HCEC 1CT (cell line): ENCODE results near the gene RRP12.
"Not testable (repeated sequence)": the region's sequence is repeated elsewhere in the genome, so short reads cannot be mapped to it uniquely, and the experiment has no call there.

ENCODE experiments used
- DNase-seq: peaks from one replicate; pipeline ENCODE4 v3.0.0-alpha.2; 2017

The RRP12 gene

DNA sequence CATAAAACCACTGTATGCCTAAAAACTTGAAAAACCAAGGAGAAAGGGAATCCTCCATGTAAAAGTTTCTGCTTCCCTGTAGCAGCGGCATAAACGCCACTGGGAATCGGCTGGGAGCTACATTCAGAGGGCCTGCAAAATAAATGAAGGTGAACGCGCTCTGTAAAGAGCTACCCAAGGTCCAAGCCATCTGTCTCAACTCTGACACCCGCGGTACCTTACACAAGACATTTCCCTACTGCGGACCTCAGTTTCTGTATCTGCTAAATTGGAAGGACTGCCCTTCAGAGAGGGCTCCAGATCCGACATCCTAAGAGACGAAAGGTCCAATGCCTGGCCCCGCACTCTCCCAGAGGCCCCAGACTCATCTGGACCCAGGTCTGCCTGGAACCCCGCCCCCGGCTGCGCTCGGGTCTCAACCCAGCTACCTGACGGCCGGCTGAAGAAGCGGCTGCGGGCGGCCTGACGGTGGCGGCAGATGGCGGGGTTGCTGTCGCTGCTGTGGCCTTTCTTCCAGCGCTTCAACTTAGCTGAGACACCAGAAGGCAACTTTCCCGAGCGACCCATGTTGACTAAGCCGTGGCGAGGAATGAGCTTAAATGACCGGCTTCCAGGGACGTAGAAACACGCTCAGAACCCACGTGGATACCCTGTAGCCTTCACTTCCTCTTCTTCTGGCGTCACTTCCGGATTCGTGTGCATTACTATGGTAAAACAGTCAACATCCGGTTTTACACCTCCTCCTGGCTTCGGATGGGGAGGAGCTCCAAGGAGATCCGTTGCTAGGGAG, at the start of gene RRP12:
Gene RRP12, minus strand, starts transcription at position 676 of the 790 bp plus-strand sequence. Its CDS starts 109 bp downstream, at position 567.
- peak; percentile 97 for DNase-seq

- no peak for DNase-seq
Observed at GRCh38 chr10:97450828-97451227, 49.7 kb upstream of the RRP12 start.

GRCh38 chr10:97445722-97446639, 44.8 kb upstream of the RRP12 start, which contains the start of the genes EXOSC1 and ZDHHC16:
Gene EXOSC1 (minus strand): TSS chr10:97446006. CDS start chr10:97445985, 21 bp downstream.
Gene ZDHHC16 (plus strand): TSS chr10:97446175. CDS start chr10:97451676, 5,501 bp downstream.
- peak; percentile 97 for DNase-seq

GRCh38 chr10:97445357-97445721, 44.2 kb upstream of the RRP12 start:
- no peak for DNase-seq

DNA sequence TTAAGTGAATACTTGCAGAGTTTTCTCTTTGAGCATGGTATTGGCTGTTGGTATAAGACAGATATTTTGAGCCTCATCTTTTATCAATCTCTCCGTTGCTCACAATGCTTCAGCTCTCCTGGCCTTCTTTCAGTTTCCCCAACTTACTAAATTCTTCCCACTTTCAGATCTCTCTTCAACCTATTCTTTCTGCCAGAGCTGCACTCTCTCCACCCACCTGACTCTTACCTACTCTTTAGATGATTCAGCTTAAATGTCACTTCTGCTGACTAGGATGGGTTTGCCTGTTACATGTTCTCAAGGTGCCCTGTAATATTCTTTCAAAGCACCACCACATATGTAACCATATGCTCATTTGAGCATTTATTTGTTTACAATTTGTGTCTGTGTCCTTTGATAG, 43.1 kb upstream of the RRP12 start:
- DNase-seq: no peak

GRCh38 chr10:97442277-97442676, 41.1 kb upstream of the RRP12 start:
- no peak for DNase-seq

DNA sequence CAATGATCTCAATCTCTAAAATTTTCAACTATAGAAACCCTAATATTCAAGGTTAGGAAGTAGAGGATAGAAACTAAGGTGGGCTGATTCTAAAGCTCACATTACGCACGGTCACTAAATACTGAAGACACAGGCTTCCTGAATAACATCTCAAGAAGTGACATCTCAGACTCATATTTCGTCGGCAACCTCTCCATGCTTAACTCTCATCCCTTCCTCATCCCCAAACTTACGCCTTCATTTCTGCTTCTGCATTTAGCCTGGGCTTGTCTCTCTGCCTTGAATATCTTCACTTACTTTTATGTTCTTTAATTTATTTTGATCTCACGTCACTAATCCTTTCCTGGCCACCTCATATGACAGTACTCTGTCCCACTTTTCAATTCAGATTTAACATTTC, 34.1 kb upstream of the RRP12 start:
- no peak for DNase-seq

GRCh38 chr10:97434557-97434956, 33.4 kb upstream of the RRP12 start:
- no peak for DNase-seq

DNA sequence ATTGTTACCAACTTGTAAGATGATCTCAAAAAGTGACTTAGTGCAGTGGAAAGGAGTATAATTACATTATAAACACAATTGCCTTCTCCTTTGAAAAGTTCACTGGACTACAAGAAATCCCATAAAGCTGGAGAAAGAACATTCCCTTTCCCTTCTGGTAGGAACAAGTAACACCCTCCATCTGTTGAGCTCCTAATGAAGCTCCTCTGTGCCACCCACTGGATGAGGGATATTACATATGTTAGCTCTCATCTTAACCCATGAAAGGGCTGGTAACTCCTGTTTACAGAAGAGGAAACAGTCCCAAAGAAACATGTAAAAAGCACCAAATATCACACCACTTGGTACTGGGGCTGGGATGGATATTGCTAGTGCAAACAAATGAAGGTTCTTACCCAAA, 32.9 kb upstream of the RRP12 start:
- no peak for DNase-seq

DNA sequence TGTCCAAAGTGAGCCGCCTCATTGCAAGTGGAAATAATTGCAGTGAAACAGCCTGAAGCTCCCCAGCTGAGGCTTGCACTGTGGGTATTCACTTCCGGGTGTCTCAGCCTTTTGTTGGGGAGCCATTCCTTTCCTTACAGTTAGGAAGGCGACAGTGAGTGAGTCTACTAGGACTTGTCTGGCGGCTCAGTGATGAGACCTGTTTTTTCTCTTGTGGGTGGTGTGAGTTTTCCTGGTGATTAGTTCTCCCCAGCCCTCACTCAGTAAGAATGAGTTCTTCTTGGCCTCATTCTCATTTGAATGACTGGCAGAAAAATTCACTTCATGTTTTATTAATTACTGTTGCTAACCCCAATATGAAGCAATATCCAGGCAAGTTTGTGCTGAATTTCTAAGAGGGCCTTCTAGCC, 27.4 kb upstream of the RRP12 start:
- DNase-seq: no peak

- DNase-seq: peak; percentile 31
Observed at GRCh38 chr10:97427571-97428179, 26.5 kb upstream of the RRP12 start.

DNA sequence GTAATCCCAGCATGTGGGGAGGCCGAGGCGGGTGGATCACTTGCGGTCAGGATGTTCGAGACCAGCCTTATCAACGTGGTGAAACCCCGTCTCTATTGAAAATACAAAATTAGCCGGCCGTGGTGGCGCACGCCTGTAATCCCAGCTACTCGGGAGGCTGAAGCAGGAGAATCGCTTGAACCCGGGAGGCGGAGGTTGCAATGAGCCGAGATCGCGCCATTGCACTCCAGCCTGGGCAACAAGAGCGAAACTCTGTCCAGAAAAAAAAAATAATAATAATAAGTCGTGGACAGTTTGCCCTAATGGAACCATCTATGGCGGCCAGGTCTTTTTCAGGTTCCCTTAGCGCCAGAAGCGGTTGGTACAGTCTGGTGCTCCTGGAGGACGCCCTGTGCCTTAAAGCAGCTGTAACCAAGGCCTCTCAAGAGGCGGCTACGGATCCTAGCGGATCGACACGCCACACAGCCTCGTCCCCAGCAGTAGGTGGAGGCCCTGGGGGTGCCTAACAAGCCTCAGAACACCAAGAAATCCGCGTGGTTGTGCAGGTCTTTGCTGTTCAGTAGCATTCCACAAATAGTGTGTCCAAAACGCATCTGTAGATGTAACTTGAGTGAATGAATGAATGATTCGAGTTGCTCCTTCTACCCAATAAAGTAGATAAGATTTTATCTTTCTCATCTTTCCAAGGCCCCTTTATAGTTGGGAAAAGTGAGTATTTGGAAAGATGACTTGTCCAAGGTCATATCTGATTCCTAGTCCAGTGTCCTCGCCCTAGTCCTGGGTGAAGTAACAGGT, 25.8 kb upstream of the RRP12 start:
- peak; percentile 29 for DNase-seq

DNA sequence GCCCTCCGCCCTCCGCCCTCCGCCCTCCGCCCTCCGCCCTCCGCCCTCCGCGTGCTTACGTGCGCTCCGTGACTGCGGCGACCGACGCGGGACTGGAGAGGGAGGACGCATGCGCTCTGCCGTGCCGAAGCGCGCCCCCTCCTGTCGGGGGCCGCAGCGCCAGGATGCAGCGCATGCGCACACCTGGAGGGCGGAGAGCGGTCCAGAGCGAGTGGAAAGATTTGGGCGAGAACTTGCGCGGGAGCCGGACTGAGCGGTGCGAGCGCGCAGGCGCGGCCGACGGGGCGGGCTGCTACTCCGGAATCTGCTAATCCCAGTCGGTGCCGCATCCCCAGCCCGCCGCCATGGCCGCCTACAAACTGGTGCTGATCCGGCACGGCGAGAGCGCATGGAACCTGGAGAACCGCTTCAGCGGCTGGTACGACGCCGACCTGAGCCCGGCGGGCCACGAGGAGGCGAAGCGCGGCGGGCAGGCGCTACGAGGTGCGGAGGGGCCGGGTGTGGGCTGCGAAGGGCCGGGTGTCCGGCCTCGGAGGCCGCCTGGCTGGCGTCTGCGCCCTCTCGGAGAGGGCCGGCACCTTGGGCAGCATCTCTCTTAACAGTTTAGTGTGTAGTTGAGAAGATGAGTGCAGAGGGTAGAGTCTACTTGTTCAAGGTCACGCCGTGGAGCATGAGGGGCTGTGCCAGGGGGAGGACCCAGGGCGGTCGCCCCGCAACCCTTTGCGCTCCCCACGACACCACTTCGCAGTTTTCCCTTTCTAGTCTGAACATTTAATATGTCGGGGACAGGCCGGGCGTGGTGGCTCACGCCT, 25.0 kb upstream of the RRP12 start, which contains the start of gene PGAM1:
Gene PGAM1, plus strand, starts transcription at position 228 of the 812 bp plus-strand sequence. Its CDS starts 117 bp downstream, at position 345.
- peak; percentile 95 for DNase-seq

- DNase-seq: not testable (repeated sequence)
Observed at GRCh38 chr10:97423757-97424098, 22.6 kb upstream of the RRP12 start.

DNA sequence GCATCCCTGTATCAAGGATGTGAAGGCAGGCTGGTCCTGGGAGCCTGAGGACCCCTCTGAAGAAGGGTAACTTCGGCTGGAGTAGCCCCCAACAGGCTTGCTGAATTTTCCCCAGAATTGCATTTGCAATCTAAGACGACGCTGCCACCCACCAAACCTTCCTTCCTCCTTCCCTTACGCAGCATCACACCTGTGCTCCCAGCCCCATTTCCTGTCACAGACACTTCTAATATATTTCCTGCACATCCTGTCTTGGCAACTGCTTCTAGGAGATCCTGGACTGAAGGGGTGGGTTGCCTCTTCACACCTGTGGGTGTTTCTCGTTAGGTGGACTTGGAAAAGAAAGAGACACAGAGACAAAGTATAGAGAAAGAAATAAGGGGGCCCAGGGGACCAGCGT, 15.4 kb upstream of the RRP12 start:
- no peak for DNase-seq

- DNase-seq: no peak
Observed at GRCh38 chr10:97412891-97413304, 11.8 kb upstream of the RRP12 start.

- no peak for DNase-seq
Observed at GRCh38 chr10:97411406-97411805, 10.3 kb upstream of the RRP12 start.

DNA sequence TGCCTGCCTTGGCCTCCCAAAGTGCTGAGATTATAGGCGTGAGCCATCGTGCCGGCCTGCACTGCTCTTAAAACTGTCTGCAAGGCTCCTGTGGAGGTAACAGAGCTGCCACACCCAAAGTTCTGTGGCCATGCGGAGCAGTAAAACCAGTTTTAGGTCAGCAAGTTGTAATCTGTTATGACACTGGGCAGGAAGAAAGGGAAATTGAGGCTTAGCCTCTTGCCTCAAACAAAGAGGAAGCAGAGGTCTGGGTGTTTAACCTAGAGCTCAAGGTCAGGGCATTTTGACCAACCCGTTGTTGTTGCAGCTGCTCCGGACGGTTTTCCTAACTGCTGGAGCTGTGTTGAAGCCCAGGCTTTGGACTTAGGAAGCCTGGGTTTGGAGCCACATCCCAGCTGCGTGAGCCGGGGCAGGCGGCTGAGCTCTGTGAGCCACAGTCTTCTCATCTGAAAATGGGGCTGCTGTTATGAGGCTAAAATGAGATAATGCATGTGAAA, 7.4 kb upstream of the RRP12 start:
- DNase-seq: no peak

DNA sequence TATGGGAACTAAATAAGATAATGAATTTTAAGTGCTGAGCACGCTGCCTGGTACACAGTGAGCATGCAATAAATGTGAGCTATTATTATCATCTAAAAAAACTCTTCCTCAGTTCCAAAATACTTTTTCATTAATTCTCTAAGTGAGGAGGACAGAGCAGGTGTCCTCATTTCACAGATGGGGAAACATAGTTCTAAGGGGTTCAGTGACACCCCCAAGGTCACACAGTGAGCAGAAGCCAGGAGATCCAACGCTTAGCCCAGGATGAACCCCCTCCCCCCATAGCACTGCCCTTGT, 6.8 kb upstream of the RRP12 start:
- no peak for DNase-seq

- DNase-seq: peak; percentile 86
Observed at GRCh38 chr10:97407211-97407951, 6.2 kb upstream of the RRP12 start.

GRCh38 chr10:97406483-97406882, 5.3 kb upstream of the RRP12 start:
- DNase-seq: not testable (repeated sequence)
